GM06990 (cell line): ENCODE data around the gene TMEM181.

Experiments used
- DNase-seq: peaks from one replicate; pipeline ENCODE4 v3.0.0-alpha.2; 2011; ENCODE audit not compliant: insufficient read length; ENCODE audit errors: extremely low read depth
- H3K27me3 ChIP-seq: replicated peaks from 2 replicates; pipeline ENCODE4 v1.6.0; 2011; ENCODE audit warnings: low read length; ENCODE audit not compliant: control insufficient read depth, insufficient read depth
- H3K36me3 ChIP-seq: 2 replicates; pipeline ENCODE4 v1.5.1; 2011; ENCODE audit warnings: low read length; ENCODE audit not compliant: control insufficient read depth, insufficient read depth
- H3K4me3 ChIP-seq: replicated peaks from 2 replicates; pipeline ENCODE4 v1.5.1; 2011; ENCODE audit warnings: low read depth, mild to moderate bottlenecking, control low read depth, low read length
- CTCF ChIP-seq: IDR thresholded peaks from 2 replicates; pipeline ENCODE4 v1.5.1; 2011; ENCODE audit warnings: low read length, control low read depth, mild to moderate bottlenecking, inconsistent platforms; ENCODE audit not compliant: insufficient read depth, poor library complexity, severe bottlenecking

TMEM181 gene

DNA sequence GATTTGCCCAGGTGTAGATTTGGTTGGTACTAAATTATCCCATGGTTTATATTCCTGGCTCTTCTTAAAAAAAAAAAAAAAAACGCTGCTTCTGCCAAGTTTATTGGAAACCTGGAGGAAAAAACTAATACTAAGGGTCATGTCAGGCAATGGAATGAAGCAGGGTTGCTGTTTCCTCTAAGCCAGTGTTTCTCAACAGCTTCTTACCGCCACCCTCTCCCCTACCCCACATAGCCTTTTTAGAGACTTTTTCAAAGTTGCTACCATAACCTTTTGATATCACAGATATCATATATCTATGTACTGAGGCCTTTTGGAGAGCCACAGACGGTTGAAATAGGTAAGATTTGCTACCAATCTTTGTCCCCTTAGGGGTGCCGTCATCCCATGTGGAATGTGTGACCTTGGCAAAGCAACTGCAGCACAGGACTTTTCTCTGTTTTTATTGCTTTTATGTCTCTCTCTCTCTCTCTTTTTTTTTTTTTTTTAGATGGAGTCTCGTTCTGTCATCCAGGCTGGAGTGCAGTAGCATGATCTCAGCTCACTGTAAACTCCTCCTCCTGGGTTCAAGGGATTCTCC is 124.9 kb downstream of the TMEM181 start:
- no peak overlapping the region for H3K4me3 ChIP-seq
- TF ChIP-seq CTCF, result no peak
- no peak for DNase-seq
- no peaks in the 10 kb centered on the region; the same call in 1 of the 2 replicates for H3K36me3 ChIP-seq
- H3K27me3 ChIP-seq, result no peaks in the 10 kb centered on the region
